GM12864 (cell line): ENCODE results near the gene VWA3B.
"Not testable (repeated sequence)": the region's sequence is repeated elsewhere in the genome, so short reads cannot be mapped to it uniquely, and the experiment has no call there.

Source experiments
- DNase-seq: peaks from one replicate; pipeline ENCODE4 v3.0.0-alpha.2; 2011; ENCODE audit warnings: low read depth
- H3K4me3 ChIP-seq: 2 replicates; pipeline ENCODE4 v1.5.1; 2011; ENCODE audit warnings: mild to moderate bottlenecking, low read depth, low read length, control low read depth
- CTCF ChIP-seq: IDR thresholded peaks from 2 replicates; pipeline ENCODE4 v1.5.1; 2011; ENCODE audit warnings: low read depth, mild to moderate bottlenecking, moderate library complexity, low read length, control low read depth, inconsistent platforms; ENCODE audit errors: missing control alignments

VWA3B gene

GRCh38 chr2:98099939-98100743, 13.2 kb downstream of the VWA3B start:
- DNase-seq, result no peak
- H3K4me3 ChIP-seq, result no peak overlapping the region
- TF ChIP-seq CTCF, result no peak

GRCh38 chr2:98102315-98102714, 15.3 kb downstream of the VWA3B start:
- H3K4me3 ChIP-seq, DNase-seq: not testable (repeated sequence)

GRCh38 chr2:98102878-98103277, 15.9 kb downstream of the VWA3B start:
- DNase-seq, result no peak
- no peak for TF ChIP-seq CTCF
- H3K4me3 ChIP-seq, result no peak overlapping the region

- TF ChIP-seq CTCF, result no peak
- DNase-seq, result no peak
- no peak overlapping the region for H3K4me3 ChIP-seq
Measured at GRCh38 chr2:98108110-98108509, 21.1 kb downstream of the VWA3B start.

- H3K4me3 ChIP-seq, result no peak overlapping the region
- TF ChIP-seq CTCF, result no peak
- no peak for DNase-seq
Measured at GRCh38 chr2:98110741-98111140, 23.8 kb downstream of the VWA3B start.

- no peak for DNase-seq
- no peak overlapping the region for H3K4me3 ChIP-seq
- no peak for TF ChIP-seq CTCF
Measured at GRCh38 chr2:98114643-98115330, 27.8 kb downstream of the VWA3B start.

GRCh38 chr2:98118161-98118560, 31.2 kb downstream of the VWA3B start:
- no peak overlapping the region for H3K4me3 ChIP-seq
- no peak for DNase-seq
- no peak for TF ChIP-seq CTCF
